ENCODE results near the gene USP6. TPM values are rescaled to one million over a fixed set of nuclear protein-coding genes. Genes with fewer than 3 reads are reported as not detected.
"Not testable (repeated sequence)": the region's sequence is repeated elsewhere in the genome, so short reads cannot be mapped to it uniquely, and the experiment has no call there.

The USP6 gene
- total RNA-seq, 1 donor from 2014 or later: 0.30 TPM

- H3K4me1 ChIP-seq: no peaks in the 10 kb centered on the region
- ATAC-seq: no peak
- no peaks in the 10 kb centered on the region for H3K27me3 ChIP-seq (ENCODE audit: low read depth)
- no peak overlapping the region for H3K4me3 ChIP-seq
- no peak overlapping the region for H3K27ac ChIP-seq
- no peaks in the 10 kb centered on the region for H3K36me3 ChIP-seq
- intact Hi-C loops (cut with DNase I): no loop called here
- TF ChIP-seq CTCF (IDR thresholded peaks at IDR 0.05): no peak
- H3K9me3 ChIP-seq: no peaks in the 10 kb centered on the region
- no peak for DNase-seq
These were observed 23.0 kb downstream of the USP6 start for GRCh38 chr17:5138616-5139457.

GRCh38 chr17:5139458-5139732 is 23.6 kb downstream of the USP6 start:
- no peaks in the 10 kb centered on the region for H3K9me3 ChIP-seq
- TF ChIP-seq CTCF (IDR thresholded peaks at IDR 0.05): no peak
- intact Hi-C loops (cut with DNase I): no loop called here
- no peak overlapping the region for H3K27ac ChIP-seq
- no peak overlapping the region for H3K4me3 ChIP-seq
- DNase-seq: no peak
- H3K36me3 ChIP-seq: no peaks in the 10 kb centered on the region
- no peaks in the 10 kb centered on the region for H3K27me3 ChIP-seq (ENCODE audit: low read depth)
- H3K4me1 ChIP-seq: no peaks in the 10 kb centered on the region
- no peak for ATAC-seq

- H3K36me3 ChIP-seq; H3K9me3 ChIP-seq; H3K27ac ChIP-seq; H3K27me3 ChIP-seq (ENCODE audit: low read depth); intact Hi-C loops (cut with DNase I); H3K4me3 ChIP-seq; H3K4me1 ChIP-seq; DNase-seq; ATAC-seq: not testable (repeated sequence)
These were observed 27.0 kb downstream of the USP6 start for GRCh38 chr17:5142877-5143276.

GRCh38 chr17:5146122-5146521 is 30.3 kb downstream of the USP6 start:
- H3K27ac ChIP-seq; H3K9me3 ChIP-seq; ATAC-seq; H3K36me3 ChIP-seq; intact Hi-C loops (cut with DNase I); DNase-seq; H3K4me1 ChIP-seq; H3K27me3 ChIP-seq (ENCODE audit: low read depth); H3K4me3 ChIP-seq: not testable (repeated sequence)

- H3K36me3 ChIP-seq; H3K27ac ChIP-seq; H3K9me3 ChIP-seq; ATAC-seq; DNase-seq; H3K4me1 ChIP-seq; intact Hi-C loops (cut with DNase I); H3K4me3 ChIP-seq: not testable (repeated sequence)
- H3K27me3 ChIP-seq (ENCODE audit: low read depth): peaks cover 11% of the 10 kb centered on the region
These were observed 44.9 kb downstream of the USP6 start for GRCh38 chr17:5160702-5161101.

- intact Hi-C loops (cut with DNase I); H3K36me3 ChIP-seq; H3K9me3 ChIP-seq; H3K27ac ChIP-seq; H3K4me3 ChIP-seq; DNase-seq; H3K4me1 ChIP-seq; ATAC-seq: not testable (repeated sequence)
- peaks cover 11% of the 10 kb centered on the region for H3K27me3 ChIP-seq (ENCODE audit: low read depth)
These were observed 46.0 kb downstream of the USP6 start for GRCh38 chr17:5161793-5162192.

GRCh38 chr17:5164436-5164835 is 48.6 kb downstream of the USP6 start:
- no peaks in the 10 kb centered on the region for H3K4me1 ChIP-seq
- no peaks in the 10 kb centered on the region for H3K36me3 ChIP-seq
- no peak for DNase-seq
- no peak overlapping the region for H3K4me3 ChIP-seq
- H3K9me3 ChIP-seq: no peaks in the 10 kb centered on the region
- no peak for TF ChIP-seq CTCF (IDR thresholded peaks at IDR 0.05)
- ATAC-seq: peak; percentile 46 to 70
- H3K27ac ChIP-seq: no peak overlapping the region
- intact Hi-C loops (cut with DNase I): no loop called here
- no peaks in the 10 kb centered on the region for H3K27me3 ChIP-seq (ENCODE audit: low read depth)

- DNase-seq; H3K36me3 ChIP-seq; H3K4me1 ChIP-seq; H3K4me3 ChIP-seq; H3K9me3 ChIP-seq; H3K27me3 ChIP-seq (ENCODE audit: low read depth); H3K27ac ChIP-seq; intact Hi-C loops (cut with DNase I); ATAC-seq: not testable (repeated sequence)
These were observed 50.1 kb downstream of the USP6 start for GRCh38 chr17:5165791-5166564.

- H3K27ac ChIP-seq; H3K4me3 ChIP-seq; H3K36me3 ChIP-seq; H3K27me3 ChIP-seq (ENCODE audit: low read depth); H3K4me1 ChIP-seq; ATAC-seq; intact Hi-C loops (cut with DNase I); DNase-seq: not testable (repeated sequence)
- peaks cover 58% of the 10 kb centered on the region for H3K9me3 ChIP-seq
These were observed 59.2 kb downstream of the USP6 start for GRCh38 chr17:5175027-5175426.
